GM21723 (cell line): ENCODE data around the gene CDK5RAP2.
"Not testable (repeated sequence)": the region's sequence is repeated elsewhere in the genome, so short reads cannot be mapped to it uniquely, and the experiment has no call there.

ENCODE experiments used
- ATAC-seq: cut with Tn5 transposase; IDR thresholded peaks from one replicate; pipeline ENCODE4 v1.9.1; 2021; ENCODE audit warnings: mild to moderate bottlenecking, moderate library complexity; ENCODE audit not compliant: unreplicated experiment

CDK5RAP2 gene

GRCh38 chr9:120545701-120546550 is 34.0 kb downstream of the CDK5RAP2 start:
- ATAC-seq = no peak

GRCh38 chr9:120544441-120544840 is 35.5 kb downstream of the CDK5RAP2 start:
- ATAC-seq = no peak

- no peak for ATAC-seq
These were observed 37.1 kb downstream of the CDK5RAP2 start for GRCh38 chr9:120542701-120543490.

GRCh38 chr9:120541921-120542320 is 38.0 kb downstream of the CDK5RAP2 start:
- ATAC-seq = no peak

GRCh38 chr9:120539951-120540350 is 40.0 kb downstream of the CDK5RAP2 start:
- no peak for ATAC-seq

- ATAC-seq = no peak
These were observed 41.6 kb downstream of the CDK5RAP2 start for GRCh38 chr9:120538339-120538738.

GRCh38 chr9:120536949-120537640 is 42.9 kb downstream of the CDK5RAP2 start:
- ATAC-seq = no peak

GRCh38 chr9:120536094-120536493 is 43.9 kb downstream of the CDK5RAP2 start:
- ATAC-seq = no peak

GRCh38 chr9:120534266-120534665 is 45.7 kb downstream of the CDK5RAP2 start:
- no peak for ATAC-seq

GRCh38 chr9:120532891-120533290 is 47.1 kb downstream of the CDK5RAP2 start:
- no peak for ATAC-seq

GRCh38 chr9:120532475-120532874 is 47.5 kb downstream of the CDK5RAP2 start:
- no peak for ATAC-seq

GRCh38 chr9:120531683-120532300 is 48.2 kb downstream of the CDK5RAP2 start:
- ATAC-seq = no peak

GRCh38 chr9:120530220-120530832 is 49.6 kb downstream of the CDK5RAP2 start:
- not testable (repeated sequence) for ATAC-seq

GRCh38 chr9:120528829-120529228 is 51.1 kb downstream of the CDK5RAP2 start:
- no peak for ATAC-seq

GRCh38 chr9:120528327-120528726 is 51.6 kb downstream of the CDK5RAP2 start:
- ATAC-seq = no peak

- ATAC-seq = no peak
These were observed 53.4 kb downstream of the CDK5RAP2 start for GRCh38 chr9:120526534-120526933.

GRCh38 chr9:120524863-120525262 is 55.1 kb downstream of the CDK5RAP2 start:
- ATAC-seq = no peak

- no peak for ATAC-seq
These were observed 55.9 kb downstream of the CDK5RAP2 start for GRCh38 chr9:120524038-120524437.

- ATAC-seq = no peak
These were observed 57.4 kb downstream of the CDK5RAP2 start for GRCh38 chr9:120522558-120522957.

- no peak for ATAC-seq
These were observed 57.9 kb downstream of the CDK5RAP2 start for GRCh38 chr9:120522032-120522431.
